MM.1S (cell line): ENCODE data around the gene ATP10B.

Source experiments
- DNase-seq: peaks from one replicate; pipeline ENCODE4 v3.0.0-alpha.2; 2015
- H2AFZ ChIP-seq: fragments of 300-600 bp; sonication (generic); 2 replicates; pipeline ENCODE4 v1.6.0; 2016; ENCODE audit warnings: antibody characterized with exemption, low read length
- H3F3A ChIP-seq: fragments of 300-600 bp; sonication (generic); 2 replicates; pipeline ENCODE4 v1.6.1; 2016; ENCODE audit warnings: mild to moderate bottlenecking, antibody characterized with exemption, low read length, moderate library complexity, mixed read lengths; ENCODE audit not compliant: insufficient read depth
- H3K27ac ChIP-seq: fragments of 300-600 bp; sonication (generic); 2 replicates; pipeline ENCODE4 v1.5.1; 2016; ENCODE audit warnings: mild to moderate bottlenecking, low read length
- H3K27me3 ChIP-seq: fragments of 300-600 bp; sonication (generic); replicated peaks from 2 replicates; pipeline ENCODE4 v1.6.0; 2016; ENCODE audit warnings: low read length; ENCODE audit not compliant: insufficient read depth
- H3K36me3 ChIP-seq: fragments of 300-600 bp; sonication (generic); replicated peaks from 2 replicates; pipeline ENCODE4 v1.6.1; 2016; ENCODE audit warnings: mild to moderate bottlenecking, low read length, mixed read lengths; ENCODE audit not compliant: insufficient read depth
- H3K4me1 ChIP-seq: fragments of 300-600 bp; sonication (generic); 2 replicates; pipeline ENCODE4 v1.6.1; 2016; ENCODE audit warnings: low read length, mixed read lengths
- H3K4me2 ChIP-seq: fragments of 300-600 bp; sonication (generic); 2 replicates; pipeline ENCODE4 v1.6.0; 2016; ENCODE audit warnings: low read depth, low read length
- H3K4me3 ChIP-seq: fragments of 300-600 bp; sonication (generic); 2 replicates; pipeline ENCODE4 v1.5.1; 2016; ENCODE audit warnings: low read length, mixed read lengths
- H3K79me2 ChIP-seq: fragments of 300-600 bp; sonication (generic); 2 replicates; pipeline ENCODE4 v1.6.1; 2016; ENCODE audit warnings: mixed run types, low read length, mixed read lengths
- H3K9ac ChIP-seq: fragments of 300-600 bp; sonication (generic); 2 replicates; pipeline ENCODE4 v1.6.1; 2016; ENCODE audit warnings: low read length, mixed read lengths
- H3K9me2 ChIP-seq: fragments of 300-600 bp; sonication (generic); replicated peaks from 2 replicates; pipeline ENCODE4 v1.6.1; 2016; ENCODE audit warnings: mild to moderate bottlenecking, low read length, mixed read lengths; ENCODE audit not compliant: insufficient read depth
- H3K9me3 ChIP-seq: fragments of 300-600 bp; sonication (generic); replicated peaks from 2 replicates; pipeline ENCODE4 v1.6.1; 2016; ENCODE audit warnings: mild to moderate bottlenecking, low read length, mixed read lengths; ENCODE audit not compliant: insufficient read depth
- H4K20me1 ChIP-seq: fragments of 300-600 bp; sonication (generic); 2 replicates; pipeline ENCODE4 v1.6.1; 2016; ENCODE audit warnings: mild to moderate bottlenecking, low read length, moderate library complexity, mixed read lengths; ENCODE audit not compliant: insufficient read depth
- EZH2 ChIP-seq: fragments of 300-600 bp; sonication (generic); optimal IDR thresholded peaks from 2 replicates; pipeline ENCODE3; 2017; ENCODE audit warnings: low read depth, mild to moderate bottlenecking, antibody characterized with exemption, low read length, mixed read lengths
- EZH2phosphoT487 ChIP-seq: fragments of 300-600 bp; sonication (generic); IDR thresholded peaks from 2 replicates; pipeline ENCODE4 v1.6.1; 2018; ENCODE audit warnings: antibody characterized with exemption, low read length
- TF ChIP-seq, protein P1 (sequence below): fragments of 300-600 bp; sonication (generic); IDR thresholded peaks from 2 replicates; pipeline ENCODE4 v1.5.1; 2016; ENCODE audit warnings: antibody characterized with exemption, low read length, mixed read lengths

ATP10B gene

DNA sequence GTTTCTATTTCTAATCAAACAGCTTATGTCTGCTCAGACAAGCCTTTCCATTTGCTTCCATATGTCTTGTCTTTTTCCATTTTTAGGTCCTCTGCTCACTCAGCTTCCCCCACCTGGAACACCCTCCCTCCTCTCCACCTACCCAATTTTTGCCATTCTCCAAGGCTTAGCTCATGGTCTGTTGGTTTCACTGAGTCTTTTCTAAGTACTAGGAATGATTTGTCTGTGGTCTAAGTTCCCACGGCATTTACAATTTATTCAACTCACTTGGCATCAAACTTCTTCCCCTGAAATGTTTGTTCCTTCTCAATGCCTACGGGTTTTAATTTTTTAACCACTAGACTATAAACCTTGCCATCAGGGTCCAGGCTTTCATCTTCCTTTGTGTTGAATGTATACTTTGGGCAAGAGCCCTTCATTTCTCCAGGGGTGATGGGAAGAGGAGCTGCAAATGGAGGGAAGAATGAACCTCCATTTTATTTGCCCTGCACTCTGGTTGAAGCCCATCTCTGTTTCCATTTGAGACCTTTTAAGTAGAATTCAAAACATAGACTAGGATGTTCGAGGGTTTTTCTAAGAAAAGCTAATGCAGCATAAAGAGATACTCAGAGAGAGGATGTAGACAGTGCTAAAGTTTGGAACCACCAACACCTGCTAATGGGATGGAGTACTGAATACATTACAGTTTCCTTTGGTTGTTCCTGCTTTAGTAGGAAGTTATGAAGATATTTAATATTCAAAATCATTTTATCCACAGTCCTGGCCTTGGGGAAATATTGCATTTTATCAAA, 326.3 kb downstream of the ATP10B start:
- H4K20me1 ChIP-seq, result no peaks in the 10 kb centered on the region
- H3K9me2 ChIP-seq, result no peaks in the 10 kb centered on the region
- peaks cover 23% of the 10 kb centered on the region for H3F3A ChIP-seq
- peaks cover 32% of the 10 kb centered on the region for H3K4me1 ChIP-seq
- TF ChIP-seq, protein P1, sequence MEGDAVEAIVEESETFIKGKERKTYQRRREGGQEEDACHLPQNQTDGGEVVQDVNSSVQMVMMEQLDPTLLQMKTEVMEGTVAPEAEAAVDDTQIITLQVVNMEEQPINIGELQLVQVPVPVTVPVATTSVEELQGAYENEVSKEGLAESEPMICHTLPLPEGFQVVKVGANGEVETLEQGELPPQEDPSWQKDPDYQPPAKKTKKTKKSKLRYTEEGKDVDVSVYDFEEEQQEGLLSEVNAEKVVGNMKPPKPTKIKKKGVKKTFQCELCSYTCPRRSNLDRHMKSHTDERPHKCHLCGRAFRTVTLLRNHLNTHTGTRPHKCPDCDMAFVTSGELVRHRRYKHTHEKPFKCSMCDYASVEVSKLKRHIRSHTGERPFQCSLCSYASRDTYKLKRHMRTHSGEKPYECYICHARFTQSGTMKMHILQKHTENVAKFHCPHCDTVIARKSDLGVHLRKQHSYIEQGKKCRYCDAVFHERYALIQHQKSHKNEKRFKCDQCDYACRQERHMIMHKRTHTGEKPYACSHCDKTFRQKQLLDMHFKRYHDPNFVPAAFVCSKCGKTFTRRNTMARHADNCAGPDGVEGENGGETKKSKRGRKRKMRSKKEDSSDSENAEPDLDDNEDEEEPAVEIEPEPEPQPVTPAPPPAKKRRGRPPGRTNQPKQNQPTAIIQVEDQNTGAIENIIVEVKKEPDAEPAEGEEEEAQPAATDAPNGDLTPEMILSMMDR, result no peak
- TF ChIP-seq EZH2phosphoT487 (no peak), EZH2 (no peak)
- H3K27ac ChIP-seq, result no peak overlapping the region; the same call in 1 of the 2 replicates
- no peaks in the 10 kb centered on the region for H3K36me3 ChIP-seq
- H3K9me3 ChIP-seq, result no peaks in the 10 kb centered on the region
- H3K4me3 ChIP-seq, result no peak overlapping the region
- no peak overlapping the region for H2AFZ ChIP-seq
- H3K27me3 ChIP-seq, result no peaks in the 10 kb centered on the region
- no peak for DNase-seq
- no peaks in the 10 kb centered on the region for H3K79me2 ChIP-seq
- H3K4me2 ChIP-seq, result peak overlapping the region; percentile 34
- H3K9ac ChIP-seq, result no peak overlapping the region

- peak overlapping the region; percentile 34; the same call in 1 of the 2 replicates for H3K4me2 ChIP-seq
- no peaks in the 10 kb centered on the region for H3K9me2 ChIP-seq
- no peak overlapping the region for H3K9ac ChIP-seq
- H3K79me2 ChIP-seq, result no peaks in the 10 kb centered on the region
- no peak overlapping the region for H2AFZ ChIP-seq
- DNase-seq, result no peak
- no peak overlapping the region for H3K27ac ChIP-seq
- H3K27me3 ChIP-seq, result no peaks in the 10 kb centered on the region
- H3K4me1 ChIP-seq, result peaks cover 32% of the 10 kb centered on the region
- no peaks in the 10 kb centered on the region for H3K9me3 ChIP-seq
- H4K20me1 ChIP-seq, result no peaks in the 10 kb centered on the region
- no peaks in the 10 kb centered on the region for H3K36me3 ChIP-seq
- TF ChIP-seq EZH2 (no peak), EZH2phosphoT487 (no peak)
- TF ChIP-seq, protein P1, result no peak
- no peak overlapping the region for H3K4me3 ChIP-seq
- H3F3A ChIP-seq, result peaks cover 23% of the 10 kb centered on the region
Observed at GRCh38 chr5:160524827-160525226, 327.2 kb downstream of the ATP10B start.

GRCh38 chr5:160523502-160524163, 328.4 kb downstream of the ATP10B start:
- TF ChIP-seq, protein P1, result no peak
- TF ChIP-seq EZH2 (no peak), EZH2phosphoT487 (no peak)
- Histone ChIP-seq H3K4me2 (no peak overlapping the region), H3K9ac (no peak overlapping the region)

More at GRCh38 chr5:160523502-160524163, 328.4 kb downstream of the ATP10B start:
- peaks cover 32% of the 10 kb centered on the region for H3K4me1 ChIP-seq
- H3K27me3 ChIP-seq, result no peaks in the 10 kb centered on the region
- H3K36me3 ChIP-seq, result no peaks in the 10 kb centered on the region
- H3K79me2 ChIP-seq, result no peaks in the 10 kb centered on the region
- H3K27ac ChIP-seq, result no peak overlapping the region
- H3K9me3 ChIP-seq, result no peaks in the 10 kb centered on the region
- DNase-seq, result no peak
- H3K9me2 ChIP-seq, result no peaks in the 10 kb centered on the region
- H4K20me1 ChIP-seq, result no peaks in the 10 kb centered on the region
- H3K4me3 ChIP-seq, result no peak overlapping the region
- peaks cover 23% of the 10 kb centered on the region for H3F3A ChIP-seq
- H2AFZ ChIP-seq, result no peak overlapping the region
